Activated B cell treated with CpG ODN at 0.5 μM for 24 hours (primary cell): ENCODE results near the gene P2RX6. TPM values are rescaled to one million over a fixed set of nuclear protein-coding genes. Genes with fewer than 3 reads are reported as not detected.

Experiments used
- ATAC-seq: fragments of 200-7000 bp; cut with Tn5 transposase; one replicate; pipeline ENCODE4 v1.10.0; 2021; ENCODE audit warnings: low read depth, mild to moderate bottlenecking, moderate library complexity
- CTCF ChIA-PET: fragments of 350-600 bp; sonication (Branson Sonifier 250); formaldehyde crosslinking; loops from one replicate; lab custom pipeline; 2021; ENCODE audit warnings: antibody characterized with exemption; lab: Charles Lee
- POLR2A ChIA-PET: fragments of 350-600 bp; sonication (Branson Sonifier 250); formaldehyde crosslinking; loops from one replicate; lab custom pipeline; 2021; ENCODE audit warnings: antibody characterized with exemption; lab: Charles Lee
- DNase-seq: peaks from one replicate; pipeline ENCODE4 v3.0.0; 2022
- H3K27ac Mint-ChIP-seq: one replicate; pipeline ENCODE4 v1.8.0; 2020; ENCODE audit warnings: mixed read lengths
- H3K27me3 Mint-ChIP-seq: one replicate; pipeline ENCODE4 v1.8.0; 2021; ENCODE audit warnings: mixed read lengths
- H3K36me3 Mint-ChIP-seq: one replicate; pipeline ENCODE4 v1.8.0; 2021; ENCODE audit warnings: low read depth, mixed read lengths
- H3K4me1 Mint-ChIP-seq: one replicate; pipeline ENCODE4 v1.8.0; 2021; ENCODE audit warnings: mixed read lengths
- H3K4me3 Mint-ChIP-seq: one replicate; pipeline ENCODE4 v1.8.0; 2020; ENCODE audit warnings: mild to moderate bottlenecking, mixed read lengths
- H3K9me3 Mint-ChIP-seq: one replicate; pipeline ENCODE4 v1.8.0; 2020; ENCODE audit warnings: mixed read lengths
- CTCF ChIP-seq: fragments of 200-600 bp; IDR thresholded peaks from one replicate; pipeline ENCODE4 v1.8.0; 2022; ENCODE audit warnings: antibody characterized with exemption, mild to moderate bottlenecking
- intact Hi-C: fragments of 100-400 bp; cut with micrococcal nuclease; formaldehyde crosslinking; loops from one replicate; pipeline ENCODE4 v1.15.1; 2024
- total RNA-seq: library from RNA; stranded (reverse); gene quantifications from 2 replicates; pipeline ENCODE4 v1.2.3, GENCODE V29; 2022

P2RX6 gene
- total RNA-seq, 1 donor from 2014 or later = 0.67 TPM

- H3K36me3 Mint-ChIP-seq = no peaks in the 10 kb centered on the region
- intact Hi-C loops = no loop called here
- H3K9me3 Mint-ChIP-seq = no peaks in the 10 kb centered on the region
- no peak overlapping the region for H3K4me3 Mint-ChIP-seq
- ChIA-PET POLR2A (no interaction called here), CTCF (no interaction called here)
- ATAC-seq = no peak
- H3K4me1 Mint-ChIP-seq = peaks cover 6% of the 10 kb centered on the region
- DNase-seq = no peak
- H3K27me3 Mint-ChIP-seq = peaks cover 17% of the 10 kb centered on the region
- no peak for TF ChIP-seq CTCF
- H3K27ac Mint-ChIP-seq = no peak overlapping the region
Measured at GRCh38 chr22:21051145-21051830, 36.3 kb downstream of the P2RX6 start.

- intact Hi-C loops = no loop called here
- H3K27ac Mint-ChIP-seq = no peak overlapping the region
- H3K36me3 Mint-ChIP-seq = no peaks in the 10 kb centered on the region
- TF ChIP-seq CTCF = no peak
- peaks cover 8% of the 10 kb centered on the region for H3K4me1 Mint-ChIP-seq
- no peaks in the 10 kb centered on the region for H3K9me3 Mint-ChIP-seq
- H3K27me3 Mint-ChIP-seq = peaks cover 23% of the 10 kb centered on the region
- POLR2A ChIA-PET = no interaction called here
- DNase-seq (no peak), ATAC-seq (no peak)
- CTCF ChIA-PET = no interaction called here
- H3K4me3 Mint-ChIP-seq = no peak overlapping the region
Measured at GRCh38 chr22:21051831-21052400, 37.0 kb downstream of the P2RX6 start.

GRCh38 chr22:21052715-21053459 is 37.9 kb downstream of the P2RX6 start:
- DNase-seq (no peak), ATAC-seq (no peak)
- TF ChIP-seq CTCF = no peak
- Mint-ChIP-seq H3K4me3 (no peak overlapping the region), H3K27ac (no peak overlapping the region), H3K9me3 (no peaks in the 10 kb centered on the region), H3K36me3 (no peaks in the 10 kb centered on the region), H3K4me1 (peaks cover 8% of the 10 kb centered on the region), H3K27me3 (peaks cover 24% of the 10 kb centered on the region)
- CTCF ChIA-PET = no interaction called here
- POLR2A ChIA-PET = no interaction called here
- intact Hi-C loops = no loop called here

- H3K27ac Mint-ChIP-seq = no peak overlapping the region
- no peak for TF ChIP-seq CTCF
- no peaks in the 10 kb centered on the region for H3K36me3 Mint-ChIP-seq
- H3K4me1 Mint-ChIP-seq = peaks cover 8% of the 10 kb centered on the region
- DNase-seq (no peak), ATAC-seq (no peak)
- intact Hi-C loops = no loop called here
- ChIA-PET POLR2A (no interaction called here), CTCF (no interaction called here)
- H3K27me3 Mint-ChIP-seq = peaks cover 24% of the 10 kb centered on the region
- H3K4me3 Mint-ChIP-seq = no peak overlapping the region
- H3K9me3 Mint-ChIP-seq = no peaks in the 10 kb centered on the region
Measured at GRCh38 chr22:21054046-21054713, 39.2 kb downstream of the P2RX6 start.
